HepG2 (cell line): ENCODE data around the gene BTBD3. TPM values are rescaled to one million over a fixed set of nuclear protein-coding genes. Genes with fewer than 3 reads are reported as not detected.
A peak's percentile ranks its signal among the peaks of the same experiment; 100 is the strongest.

ENCODE experiments used
- CAMTA2 ChIP-seq: sonication (generic); formaldehyde crosslinking; IDR thresholded peaks from 2 replicates; pipeline ENCODE4 v1.4.0; 2020; ENCODE audit warnings: mild to moderate bottlenecking, missing genetic modification reagents, borderline replicate concordance
- CC2D1A ChIP-seq: sonication (generic); formaldehyde crosslinking; IDR thresholded peaks from 2 replicates; pipeline ENCODE4 v1.8.1; 2023; ENCODE audit warnings: mild to moderate bottlenecking, missing genetic modification reagents
- GATAD1 ChIP-seq: IDR thresholded peaks from 2 replicates; pipeline ENCODE4 v1.6.1; 2016; ENCODE audit warnings: missing genetic modification reagents, missing compliant biosample characterization
- GATAD2A ChIP-seq: IDR thresholded peaks from 2 replicates; pipeline ENCODE4 v1.6.1; 2016
- GLI4 ChIP-seq: sonication (generic); formaldehyde crosslinking; IDR thresholded peaks from 2 replicates; pipeline ENCODE4 v1.5.1; 2020; ENCODE audit warnings: missing genetic modification reagents, mild to moderate bottlenecking, moderate library complexity, borderline replicate concordance
- HOXA9 ChIP-seq: sonication (generic); formaldehyde crosslinking; IDR thresholded peaks from 2 replicates; pipeline ENCODE4 v1.8.1; 2022; ENCODE audit warnings: missing genetic modification reagents, mild to moderate bottlenecking, moderate library complexity, borderline replicate concordance
- KLF12 ChIP-seq: sonication (generic); formaldehyde crosslinking; IDR thresholded peaks from 2 replicates; pipeline ENCODE4 v1.4.0; 2020; ENCODE audit warnings: missing genetic modification reagents, borderline replicate concordance
- MATR3 ChIP-seq: sonication (generic); formaldehyde crosslinking; IDR thresholded peaks from 2 replicates; pipeline ENCODE4 v1.4.0; 2020; ENCODE audit warnings: missing genetic modification reagents
- NFRKB ChIP-seq: fragments of 450-650 bp; IDR thresholded peaks from 2 replicates; pipeline ENCODE4 v1.6.1; 2017
- NFYC ChIP-seq: IDR thresholded peaks from 2 replicates; pipeline ENCODE4 v1.6.1; 2016; ENCODE audit warnings: missing genetic modification reagents, missing compliant biosample characterization
- SRSF4 ChIP-seq: fragments of 200-400 bp; formaldehyde crosslinking; IDR thresholded peaks from one replicate; pipeline ENCODE4 v1.6.1; 2018; ENCODE audit warnings: mild to moderate bottlenecking, low read depth, low read length, moderate library complexity; ENCODE audit not compliant: poor library complexity, severe bottlenecking
- SSRP1 ChIP-seq: IDR thresholded peaks from 2 replicates; pipeline ENCODE4 v1.6.1; 2016; ENCODE audit warnings: control low read depth
- ZNF382 ChIP-seq: sonication (generic); formaldehyde crosslinking; IDR thresholded peaks from 2 replicates; pipeline ENCODE4 v1.5.0; 2020; ENCODE audit warnings: missing genetic modification reagents, mild to moderate bottlenecking, borderline replicate concordance
- ZNF549 ChIP-seq: sonication (generic); formaldehyde crosslinking; IDR thresholded peaks from 2 replicates; pipeline ENCODE4 v1.5.0; 2020; ENCODE audit warnings: missing genetic modification reagents
- ZNF615 ChIP-seq: sonication (generic); formaldehyde crosslinking; IDR thresholded peaks from 2 replicates; pipeline ENCODE4 v1.5.0; 2020; ENCODE audit warnings: mild to moderate bottlenecking, missing genetic modification reagents, borderline replicate concordance
- ZNF672 ChIP-seq: sonication (generic); formaldehyde crosslinking; IDR thresholded peaks from 2 replicates; pipeline ENCODE4 v1.8.1; 2022; ENCODE audit warnings: missing genetic modification reagents
- ZNF841 ChIP-seq: sonication (generic); formaldehyde crosslinking; IDR thresholded peaks from 2 replicates; pipeline ENCODE4 v1.8.1; 2023; ENCODE audit warnings: missing genetic modification reagents, borderline replicate concordance
- ZSCAN29 ChIP-seq: sonication (generic); formaldehyde crosslinking; conservative IDR thresholded peaks from 2 replicates; pipeline ENCODE4 v1.4.0; 2020; ENCODE audit warnings: mild to moderate bottlenecking, missing genetic modification reagents
- polyA plus RNA-seq, 8 experiments: library from polyadenylated mRNA; depleted of rRNA in 3 of 8; stranded (reverse) in 7 of 8; unstranded in 1 of 8; fragments of >200 nt; fragmentation: Illumina TruSeq in 4 of 8; extraction: Trizol in 4 of 8; gene quantifications; 2 replicates each; pipeline versions ENCODE4 v1.2.1 to v1.2.3, GENCODE V29; 2011 to 2016; ENCODE audit warnings: low read depth in 4 of 8, missing spikeins in 1 of 8, mixed read lengths in 1 of 8; ENCODE audit not compliant: insufficient read depth in 1 of 8
- total RNA-seq, 5 experiments: library from RNA; depleted of rRNA; stranded (reverse); fragments of >200 nt; fragmentation: Illumina TruSeq; extraction: Trizol; gene quantifications; 2 replicates each; pipeline ENCODE4 v1.2.3, GENCODE V29; 2016; ENCODE audit warnings: low read depth in 1 of 5
- TF ChIP-seq, protein P1 (sequence below): sonication (generic); formaldehyde crosslinking; IDR thresholded peaks from 2 replicates; pipeline ENCODE4 v1.8.0; 2022; ENCODE audit warnings: mild to moderate bottlenecking, missing genetic modification reagents, moderate library complexity
- TF ChIP-seq, protein P2 (sequence below): IDR thresholded peaks from 2 replicates; pipeline ENCODE4 v1.6.1; 2016; ENCODE audit warnings: missing biosample characterization, missing genetic modification reagents, low read depth
- TF ChIP-seq, protein P3 (sequence below): sonication (generic); formaldehyde crosslinking; IDR thresholded peaks from 2 replicates; pipeline ENCODE4 v1.5.0; 2020; ENCODE audit warnings: missing genetic modification reagents
- TF ChIP-seq, protein P4 (sequence below): sonication (generic); formaldehyde crosslinking; conservative IDR thresholded peaks from 2 replicates; pipeline ENCODE4 v1.5.0; 2020; ENCODE audit warnings: missing genetic modification reagents
- TF ChIP-seq, protein P5 (sequence below): sonication (generic); formaldehyde crosslinking; IDR thresholded peaks from 2 replicates; pipeline ENCODE4 v1.4.0; 2020; ENCODE audit warnings: missing genetic modification reagents

The BTBD3 gene
- total and polyA plus RNA-seq, 2 of the 13 experiments (the other 11 are each of a cell fraction or from before 2014, with no cell fraction given) = 32.2 to 41.8 TPM

DNA sequence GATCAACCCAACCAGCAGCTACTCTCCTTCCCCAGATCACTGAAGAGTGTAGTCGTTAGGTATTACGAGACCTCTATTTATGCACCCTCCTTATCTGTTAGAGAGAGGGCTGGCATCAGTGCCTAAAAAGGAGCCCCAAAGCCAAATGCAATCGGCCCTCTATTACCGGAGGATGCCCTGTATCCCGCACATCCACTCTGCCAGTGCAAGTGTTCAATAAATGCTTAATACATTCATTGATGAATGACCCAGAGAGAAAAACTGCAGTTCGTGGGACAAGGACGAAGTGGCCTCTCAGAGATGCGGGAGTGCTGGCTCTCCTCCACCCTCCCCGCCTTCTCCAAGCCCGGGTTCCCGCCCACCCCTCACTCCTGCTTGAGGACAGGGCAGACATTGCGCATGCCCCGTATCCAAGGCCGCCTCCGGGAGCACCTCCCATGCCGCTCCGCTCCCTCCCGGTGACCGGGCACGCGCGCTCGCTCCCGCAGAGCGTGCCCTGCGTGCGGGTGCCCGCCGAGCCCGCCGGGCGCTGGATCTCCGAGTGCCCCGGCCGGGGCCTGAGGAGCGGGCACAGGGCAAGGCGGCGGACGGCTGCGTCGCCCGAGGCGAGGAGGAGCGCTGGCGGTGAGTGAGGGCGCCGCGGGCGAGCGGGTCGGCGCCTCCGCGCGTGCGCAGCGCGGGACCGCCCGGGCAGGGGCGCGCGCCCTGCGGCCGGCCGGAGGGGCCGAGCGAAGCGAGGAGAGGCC lies 27.2 kb upstream of the BTBD3 start (continued):
- TF ChIP-seq, protein P1, sequence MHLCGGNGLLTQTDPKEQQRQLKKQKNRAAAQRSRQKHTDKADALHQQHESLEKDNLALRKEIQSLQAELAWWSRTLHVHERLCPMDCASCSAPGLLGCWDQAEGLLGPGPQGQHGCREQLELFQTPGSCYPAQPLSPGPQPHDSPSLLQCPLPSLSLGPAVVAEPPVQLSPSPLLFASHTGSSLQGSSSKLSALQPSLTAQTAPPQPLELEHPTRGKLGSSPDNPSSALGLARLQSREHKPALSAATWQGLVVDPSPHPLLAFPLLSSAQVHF (CRISPR knock-in tag) = peak; percentile 57; the same call in 1 of the 2 replicates
- TF ChIP-seq MATR3 (CRISPR knock-in tag) (no peak), CC2D1A (CRISPR knock-in tag) (no peak), ZNF672 (peak; percentile 91; the same call in 1 of the 2 replicates), ZNF615 (no peak), HOXA9 (CRISPR knock-in tag) (no peak; the same call in 1 of the 2 replicates), SSRP1 (CRISPR knock-in tag) (no peak), ZSCAN29 (CRISPR knock-in tag) (0 out of 2 replicates have a peak, but pooled peaks have one; percentile 8), ZNF549 (no peak), KLF12 (peak; percentile 52; the same call in 1 of the 2 replicates), NFRKB (no peak), NFYC (no peak), GATAD2A (no peak), SRSF4 (no peak), ZNF841 (CRISPR knock-in tag) (no peak), CAMTA2 (CRISPR knock-in tag) (no peak), GATAD1 (CRISPR knock-in tag) (no peak), ZNF382 (CRISPR knock-in tag) (no peak), GLI4 (CRISPR knock-in tag) (no peak)
- TF ChIP-seq, protein P2, sequence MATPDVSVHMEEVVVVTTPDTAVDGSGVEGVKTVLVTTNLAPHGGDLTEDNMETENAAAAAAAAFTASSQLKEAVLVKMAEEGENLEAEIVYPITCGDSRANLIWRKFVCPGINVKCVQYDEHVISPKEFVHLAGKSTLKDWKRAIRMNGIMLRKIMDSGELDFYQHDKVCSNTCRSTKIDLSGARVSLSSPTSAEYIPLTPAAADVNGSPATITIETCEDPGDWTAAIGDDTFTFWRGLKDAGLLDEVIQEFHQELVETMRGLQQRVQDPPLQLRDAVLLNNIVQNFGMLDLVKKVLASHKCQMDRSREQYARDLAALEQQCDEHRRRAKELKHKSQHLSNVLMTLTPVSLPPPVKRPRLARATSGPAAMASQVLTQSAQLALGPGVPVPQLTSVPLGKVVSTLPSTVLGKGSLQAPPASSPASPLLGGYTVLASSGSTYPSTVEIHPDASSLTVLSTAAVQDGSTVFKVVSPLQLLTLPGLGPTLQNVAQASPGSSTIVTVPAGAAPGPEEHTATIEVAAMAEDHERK (CRISPR knock-in tag) = peak; percentile 85
- TF ChIP-seq, protein P3, sequence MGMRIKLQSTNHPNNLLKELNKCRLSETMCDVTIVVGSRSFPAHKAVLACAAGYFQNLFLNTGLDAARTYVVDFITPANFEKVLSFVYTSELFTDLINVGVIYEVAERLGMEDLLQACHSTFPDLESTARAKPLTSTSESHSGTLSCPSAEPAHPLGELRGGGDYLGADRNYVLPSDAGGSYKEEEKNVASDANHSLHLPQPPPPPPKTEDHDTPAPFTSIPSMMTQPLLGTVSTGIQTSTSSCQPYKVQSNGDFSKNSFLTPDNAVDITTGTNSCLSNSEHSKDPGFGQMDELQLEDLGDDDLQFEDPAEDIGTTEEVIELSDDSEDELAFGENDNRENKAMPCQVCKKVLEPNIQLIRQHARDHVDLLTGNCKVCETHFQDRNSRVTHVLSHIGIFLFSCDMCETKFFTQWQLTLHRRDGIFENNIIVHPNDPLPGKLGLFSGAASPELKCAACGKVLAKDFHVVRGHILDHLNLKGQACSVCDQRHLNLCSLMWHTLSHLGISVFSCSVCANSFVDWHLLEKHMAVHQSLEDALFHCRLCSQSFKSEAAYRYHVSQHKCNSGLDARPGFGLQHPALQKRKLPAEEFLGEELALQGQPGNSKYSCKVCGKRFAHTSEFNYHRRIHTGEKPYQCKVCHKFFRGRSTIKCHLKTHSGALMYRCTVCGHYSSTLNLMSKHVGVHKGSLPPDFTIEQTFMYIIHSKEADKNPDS (CRISPR knock-in tag) = no peak
- TF ChIP-seq, protein P4, sequence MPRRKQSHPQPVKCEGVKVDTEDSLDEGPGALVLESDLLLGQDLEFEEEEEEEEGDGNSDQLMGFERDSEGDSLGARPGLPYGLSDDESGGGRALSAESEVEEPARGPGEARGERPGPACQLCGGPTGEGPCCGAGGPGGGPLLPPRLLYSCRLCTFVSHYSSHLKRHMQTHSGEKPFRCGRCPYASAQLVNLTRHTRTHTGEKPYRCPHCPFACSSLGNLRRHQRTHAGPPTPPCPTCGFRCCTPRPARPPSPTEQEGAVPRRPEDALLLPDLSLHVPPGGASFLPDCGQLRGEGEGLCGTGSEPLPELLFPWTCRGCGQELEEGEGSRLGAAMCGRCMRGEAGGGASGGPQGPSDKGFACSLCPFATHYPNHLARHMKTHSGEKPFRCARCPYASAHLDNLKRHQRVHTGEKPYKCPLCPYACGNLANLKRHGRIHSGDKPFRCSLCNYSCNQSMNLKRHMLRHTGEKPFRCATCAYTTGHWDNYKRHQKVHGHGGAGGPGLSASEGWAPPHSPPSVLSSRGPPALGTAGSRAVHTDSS (CRISPR knock-in tag) = peak; percentile 66; the same call in 1 of the 2 replicates
- TF ChIP-seq, protein P5, sequence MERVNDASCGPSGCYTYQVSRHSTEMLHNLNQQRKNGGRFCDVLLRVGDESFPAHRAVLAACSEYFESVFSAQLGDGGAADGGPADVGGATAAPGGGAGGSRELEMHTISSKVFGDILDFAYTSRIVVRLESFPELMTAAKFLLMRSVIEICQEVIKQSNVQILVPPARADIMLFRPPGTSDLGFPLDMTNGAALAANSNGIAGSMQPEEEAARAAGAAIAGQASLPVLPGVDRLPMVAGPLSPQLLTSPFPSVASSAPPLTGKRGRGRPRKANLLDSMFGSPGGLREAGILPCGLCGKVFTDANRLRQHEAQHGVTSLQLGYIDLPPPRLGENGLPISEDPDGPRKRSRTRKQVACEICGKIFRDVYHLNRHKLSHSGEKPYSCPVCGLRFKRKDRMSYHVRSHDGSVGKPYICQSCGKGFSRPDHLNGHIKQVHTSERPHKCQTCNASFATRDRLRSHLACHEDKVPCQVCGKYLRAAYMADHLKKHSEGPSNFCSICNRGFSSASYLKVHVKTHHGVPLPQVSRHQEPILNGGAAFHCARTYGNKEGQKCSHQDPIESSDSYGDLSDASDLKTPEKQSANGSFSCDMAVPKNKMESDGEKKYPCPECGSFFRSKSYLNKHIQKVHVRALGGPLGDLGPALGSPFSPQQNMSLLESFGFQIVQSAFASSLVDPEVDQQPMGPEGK (CRISPR knock-in tag) = no peak
